Spleen (tissue), 7 donors: ENCODE data around the gene FAM72D.
"Not testable (repeated sequence)": the region's sequence is repeated elsewhere in the genome, so short reads cannot be mapped to it uniquely, and the experiment has no call there.

Experiments
- CTCF ChIP-seq, 11 experiments: fragments of 200-600 bp in 7 of 11; fragments of 450-650 bp in 4 of 11; sonication (generic) in 4 of 11; IDR thresholded peaks in 8 of 11; conservative IDR thresholded peaks in 3 of 11; 1 replicate in 7 of 11; 2 replicates in 4 of 11; pipeline versions ENCODE4 v1.4.0 to v1.8.0; 2016 to 2021; ENCODE audit warnings: antibody characterized with exemption in 11 of 11, inconsistent platforms in 4 of 11, mild to moderate bottlenecking in 1 of 11
- POLR2A ChIP-seq, 3 donors: fragments of 450-650 bp; IDR thresholded peaks; one replicate each; pipeline ENCODE4 v1.5.1; 2017; ENCODE audit warnings: antibody characterized with exemption in 3 of 3, mild to moderate bottlenecking in 1 of 3
- donor health status: DM: no; HTN: no; CAD: no; lungs with moderate emphysema.
- donor health status: DM: no; HTN: no; CAD: no.
- donor health status: DM: no; HTN: no; CAD: no.

- not testable (repeated sequence) for TF ChIP-seq CTCF (IDR thresholded peaks at IDR 0.05 in 8 of 11, conservative IDR thresholded peaks at IDR 0.05 in 3 of 11); POLR2A (IDR thresholded peaks at IDR 0.05)
These were observed 24.2 kb upstream of the FAM72D start for GRCh38 chr1:145071569-145071968.
